RWPE1 (cell line): ENCODE results near the gene LMBR1L.

Experiments
- CTCF ChIA-PET: fragments of 350-600 bp; sonication (Branson Sonifier 250); formaldehyde crosslinking; extraction: SDS; loops from one replicate; lab custom pipeline; 2021; lab: Yijun Ruan, JAX
- POLR2A ChIA-PET: fragments of 400-600 bp; formaldehyde crosslinking; extraction: SDS; loops from one replicate; lab custom pipeline; 2020; ENCODE audit warnings: antibody characterized with exemption; ENCODE audit not compliant: low non-redundant PET; lab: Yijun Ruan, JAX
- DNase-seq: peaks from one replicate; pipeline ENCODE4 v3.0.0; 2012; ENCODE audit warnings: low spot score
- H3K27ac ChIP-seq: fragments of 450-650 bp; 2 replicates; pipeline ENCODE4 v1.5.1; 2017
- CTCF ChIP-seq: fragments of 450-650 bp; conservative IDR thresholded peaks from 2 replicates; pipeline ENCODE4 v1.5.1; 2017; ENCODE audit warnings: low read depth, mild to moderate bottlenecking

LMBR1L gene

GRCh38 chr12:49057888-49058287, 52.8 kb downstream of the LMBR1L start:
- CTCF ChIA-PET = no interaction called here
- H3K27ac ChIP-seq = peak overlapping the region; percentile 86
- no peak for TF ChIP-seq CTCF
- POLR2A ChIA-PET = no interaction called here
- DNase-seq = no peak

- DNase-seq = peak; percentile 43
- POLR2A ChIA-PET = no interaction called here
- CTCF ChIA-PET = interaction anchor here (0.5 kb wide), 1 partner anchor 19 kb away, joined by 3 read pairs; no protein-coding TSS in a partner anchor
- no peak for TF ChIP-seq CTCF
- peak overlapping the region; percentile 21; the same call in 1 of the 2 replicates for H3K27ac ChIP-seq
Observed at GRCh38 chr12:49055978-49056754, 54.5 kb downstream of the LMBR1L start.

GRCh38 chr12:49055092-49055491, 55.6 kb downstream of the LMBR1L start:
- ChIA-PET CTCF (interaction anchor here (1.0 kb wide), 1 partner anchor 9 kb away, joined by 3 read pairs; no protein-coding TSS in a partner anchor), POLR2A (no interaction called here)
- no peak for TF ChIP-seq CTCF
- DNase-seq = no peak
- no peak overlapping the region for H3K27ac ChIP-seq

GRCh38 chr12:49054524-49054923, 56.1 kb downstream of the LMBR1L start:
- CTCF ChIA-PET = interaction anchor here (1.0 kb wide), 1 partner anchor 10 kb away, joined by 3 read pairs; no protein-coding TSS in a partner anchor
- POLR2A ChIA-PET = no interaction called here
- DNase-seq = no peak
- 0 out of 2 replicates have a peak overlapping the region, but pooled peaks have one; percentile 5 for H3K27ac ChIP-seq
- no peak for TF ChIP-seq CTCF

GRCh38 chr12:49054096-49054495, 56.6 kb downstream of the LMBR1L start:
- ChIA-PET POLR2A (no interaction called here), CTCF (interaction anchor here (0.5 to 1.0 kb wide), 2 partner anchors 10 to 135 kb away, joined by 3 read pairs; partner anchors contain the start of gene TUBA1A)
- TF ChIP-seq CTCF = no peak
- 0 out of 2 replicates have a peak overlapping the region, but pooled peaks have one; percentile 5 for H3K27ac ChIP-seq
- no peak for DNase-seq

- ChIA-PET POLR2A (no interaction called here), CTCF (interaction anchor here (0.6 to 0.7 kb wide), 2 partner anchors 161 to 979 kb away, joined by 3 read pairs; no protein-coding TSS in a partner anchor)
- no peak for TF ChIP-seq CTCF
- no peak overlapping the region for H3K27ac ChIP-seq
- no peak for DNase-seq
Observed at GRCh38 chr12:49052451-49053208, 58.0 kb downstream of the LMBR1L start.
